ENCODE results near the gene PIM3. TPM values are rescaled to one million over a fixed set of nuclear protein-coding genes. Genes with fewer than 3 reads are reported as not detected.

PIM3 gene
- total RNA-seq, result 218 and 224 TPM in 2 replicates

DNA sequence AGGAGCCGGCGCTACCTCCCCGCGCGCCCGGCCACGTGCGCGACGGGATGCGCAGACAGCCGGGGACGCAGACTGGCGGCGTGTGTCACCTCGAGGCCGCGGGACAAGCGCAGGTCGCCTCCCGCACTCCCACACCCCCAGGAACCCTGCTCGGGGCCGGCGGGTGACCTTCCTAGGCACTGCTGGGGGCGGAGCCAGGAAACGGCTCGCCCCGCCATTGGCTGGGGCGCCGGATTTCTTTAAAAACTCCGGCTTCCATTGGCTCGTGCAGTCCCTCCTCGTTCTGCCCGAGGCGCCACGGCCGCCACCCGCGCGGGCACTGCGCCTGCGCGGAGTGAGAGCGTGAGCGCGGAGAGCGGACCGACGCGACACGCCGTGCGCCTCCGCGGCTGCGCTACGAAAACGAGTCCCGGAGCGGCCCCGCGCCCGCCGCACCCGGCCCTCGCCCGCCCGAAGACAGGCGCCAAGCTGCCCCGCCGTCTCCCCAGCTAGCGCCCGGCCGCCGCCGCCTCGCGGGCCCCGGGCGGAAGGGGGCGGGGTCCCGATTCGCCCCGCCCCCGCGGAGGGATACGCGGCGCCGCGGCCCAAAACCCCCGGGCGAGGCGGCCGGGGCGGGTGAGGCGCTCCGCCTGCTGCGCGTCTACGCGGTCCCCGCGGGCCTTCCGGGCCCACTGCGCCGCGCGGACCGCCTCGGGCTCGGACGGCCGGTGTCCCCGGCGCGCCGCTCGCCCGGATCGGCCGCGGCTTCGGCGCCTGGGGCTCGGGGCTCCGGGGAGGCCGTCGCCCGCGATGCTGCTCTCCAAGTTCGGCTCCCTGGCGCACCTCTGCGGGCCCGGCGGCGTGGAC lies at the start of gene PIM3:
PIM3 (plus strand) TSS at position 614 of the 846 bp plus-strand sequence; CDS start at position 790, 176 bp downstream.

DNA sequence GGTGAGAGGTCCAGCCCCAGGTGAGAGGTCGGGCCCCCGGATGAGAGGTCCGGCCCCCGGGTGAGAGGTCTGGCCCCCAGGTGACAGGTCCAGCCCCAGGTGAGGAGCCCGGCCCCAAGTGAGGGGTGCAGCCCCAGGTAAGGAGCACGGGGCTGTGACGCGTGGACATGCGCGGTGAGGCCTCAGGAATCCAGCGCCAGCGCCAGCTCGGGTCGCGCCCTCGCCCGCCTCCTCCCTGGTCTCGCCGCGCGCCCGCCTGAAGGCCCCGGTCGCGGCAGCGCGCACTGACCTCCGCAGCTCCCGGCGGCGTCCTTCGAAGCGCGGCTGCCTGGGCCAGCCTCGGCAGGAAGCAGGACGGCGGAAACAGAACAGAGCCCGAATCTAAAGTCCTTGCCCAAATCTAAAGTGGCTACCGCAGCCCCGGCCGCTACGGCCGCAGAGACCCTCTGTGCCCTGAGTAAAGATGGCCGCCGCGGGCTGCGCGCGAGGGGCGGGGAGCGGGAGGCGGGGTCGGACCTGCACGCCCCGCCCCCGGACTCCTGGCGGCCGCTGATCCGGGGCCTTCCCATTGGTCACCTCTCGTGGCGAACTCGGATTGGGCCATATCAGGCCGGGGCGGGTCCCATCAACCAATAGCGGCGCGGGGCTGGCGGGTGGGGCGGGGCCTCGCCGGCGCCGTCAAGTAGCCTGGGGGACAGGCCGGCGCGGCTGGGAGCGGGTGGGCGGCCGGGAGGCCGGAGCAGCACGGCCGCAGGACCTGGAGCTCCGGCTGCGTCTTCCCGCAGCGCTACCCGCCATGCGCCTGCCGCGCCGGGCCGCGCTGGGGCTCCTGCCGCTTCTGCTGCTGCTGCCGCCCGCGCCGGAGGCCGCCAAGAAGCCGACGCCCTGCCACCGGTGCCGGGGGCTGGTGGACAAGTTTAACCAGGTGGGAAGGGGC lies 42.3 kb upstream of the PIM3 start, which contains the start of the genes ALG12 and CRELD2:
ALG12 (minus strand) TSS at position 465 of the 937 bp plus-strand sequence. CDS start 4,673 bp downstream, outside the sequence.
CRELD2 (plus strand) TSS at position 661 of the 937 bp plus-strand sequence; CDS start at position 797, 136 bp downstream.

DNA sequence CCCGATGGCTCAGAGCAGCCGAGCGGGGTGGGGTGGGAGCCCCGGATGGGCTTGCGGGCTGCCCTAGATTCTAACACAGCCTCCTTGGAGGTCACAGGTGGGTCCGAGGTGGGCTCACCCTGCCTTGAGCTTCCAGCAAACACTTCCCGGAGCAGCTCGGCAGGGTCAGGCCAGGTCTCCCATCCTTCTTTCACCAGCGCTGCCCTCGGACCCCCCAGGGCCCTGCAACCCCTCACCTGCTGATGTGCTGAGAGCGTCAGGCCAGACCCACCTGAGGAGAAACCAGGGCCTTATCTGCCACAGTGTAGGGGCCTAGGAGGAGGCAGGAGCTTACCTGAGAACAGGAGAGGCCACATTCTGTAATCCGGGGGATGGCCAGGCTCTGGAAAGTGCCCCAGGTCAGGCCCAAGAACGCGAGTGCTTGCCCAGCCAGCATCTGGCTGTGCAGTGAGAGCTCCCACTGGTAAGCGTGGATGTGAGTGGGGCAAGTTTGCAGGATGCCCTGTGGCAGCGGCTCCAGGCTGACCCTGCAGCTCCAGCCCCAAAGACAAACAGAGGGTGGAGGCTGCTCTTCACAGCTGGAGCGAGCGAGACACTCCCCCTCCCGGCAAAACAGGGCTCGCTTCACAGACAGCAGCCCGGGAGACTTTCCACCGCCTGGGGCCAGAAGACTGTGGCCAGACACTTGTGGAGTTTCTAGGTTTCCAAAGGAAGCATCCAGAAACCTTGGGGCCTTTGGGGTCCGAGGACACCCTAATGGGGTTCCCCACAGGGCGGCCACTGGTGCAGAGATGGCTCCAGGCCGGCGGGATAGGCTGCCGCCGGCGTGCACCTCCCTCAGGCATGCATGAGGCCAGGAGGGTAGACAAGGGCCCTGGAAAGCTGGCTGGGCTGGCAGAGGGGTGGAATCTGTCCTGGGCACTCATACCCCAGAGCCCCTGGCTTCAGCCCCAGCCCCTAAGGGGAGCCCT lies 51.9 kb downstream of the PIM3 start, which contains the start of gene IL17REL:
IL17REL (minus strand) TSS at position 555 of the 971 bp plus-strand sequence; CDS start at position 436, 119 bp downstream.

Other genes with a start within 250 kb of the PIM3 start
- 19.3 and 38.5 TPM in 2 replicates for gene BRD1, start 132.9 kb upstream of the PIM3 start, total RNA-seq
- 7.4 and 23.3 TPM in 2 replicates for gene ZBED4, start 106.9 kb upstream of the PIM3 start, total RNA-seq
- 11.5 and 18.9 TPM in 2 replicates for gene ALG12, start 42.3 kb upstream of the PIM3 start, total RNA-seq
- 58.9 and 63.3 TPM in 2 replicates for gene CRELD2, start 42.1 kb upstream of the PIM3 start, total RNA-seq
- not detected in 2 replicates for gene IL17REL, start 52.0 kb downstream of the PIM3 start, total RNA-seq
- gene TTLL8, start 97.5 kb downstream of the PIM3 start, total RNA-seq, result not detected in 2 replicates
- gene MLC1, start 124.7 kb downstream of the PIM3 start, total RNA-seq, result under 0.01 TPM in 1 of 2 replicates, not detected in the other
- gene MOV10L1, start 129.2 kb downstream of the PIM3 start, total RNA-seq, result 7.9 and 61.9 TPM in 2 replicates
- gene PANX2, start 210.0 kb downstream of the PIM3 start, total RNA-seq, result 0.16 and 1.0 TPM in 2 replicates
- 20.7 and 28.8 TPM in 2 replicates for gene TRABD, start 225.1 kb downstream of the PIM3 start, total RNA-seq
- 23.2 and 27.6 TPM in 2 replicates for gene SELENOO, start 240.2 kb downstream of the PIM3 start, total RNA-seq